NCI-H2227 treated with DMSO at 0.1 percent for 48 hours (cell line): Measurements from ENCODE around the gene AIFM2.
"Not testable (repeated sequence)": the region's sequence is repeated elsewhere in the genome, so short reads cannot be mapped to it uniquely, and the experiment has no call there.

ENCODE experiments used
- DNase-seq: peaks from one replicate; lab custom pipeline; 2025; lab: John Stamatoyannopoulos, UW

AIFM2 gene

DNA sequence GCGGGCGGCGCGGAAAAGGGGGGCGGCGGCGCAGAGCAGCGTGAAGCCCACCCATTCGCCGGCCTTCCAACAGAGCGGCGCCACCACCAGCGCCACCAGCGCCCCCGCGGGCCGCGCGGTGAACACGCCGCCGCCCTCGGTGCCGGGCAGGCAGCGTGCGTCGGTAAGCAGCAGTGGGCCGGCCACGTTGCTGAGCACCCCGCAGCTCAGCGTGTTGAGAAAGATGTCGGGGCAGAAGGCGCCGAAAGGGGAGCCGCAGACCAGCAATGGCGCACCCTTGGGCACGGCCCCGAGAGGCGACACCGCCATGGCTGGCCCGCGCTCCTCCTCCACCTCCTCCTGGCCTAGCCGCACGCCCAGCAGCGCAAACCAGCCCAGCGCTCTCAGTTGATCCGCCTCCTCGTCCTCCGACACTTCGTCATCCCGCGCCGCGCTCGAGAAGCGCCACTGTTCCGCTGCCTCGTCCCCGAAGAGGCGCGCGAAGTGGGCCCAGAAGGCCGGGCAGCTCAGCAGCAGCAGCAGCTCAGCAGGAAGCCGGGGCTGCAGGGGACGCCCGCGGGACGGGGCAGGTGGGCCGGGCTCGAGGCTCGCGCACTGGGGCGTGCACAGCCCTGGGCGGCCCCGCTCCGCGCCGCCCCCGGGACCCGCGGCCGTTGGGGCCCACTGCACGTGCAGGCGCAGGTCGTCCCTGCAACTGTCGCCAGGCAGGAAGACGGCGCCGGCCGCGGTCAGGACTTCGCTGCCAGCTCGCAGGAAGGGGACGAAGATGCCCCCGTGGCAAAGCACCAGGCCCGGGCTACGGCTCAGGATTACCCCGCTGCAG is 13.3 kb upstream of the AIFM2 start:
- DNase-seq = peak; percentile 46

DNA sequence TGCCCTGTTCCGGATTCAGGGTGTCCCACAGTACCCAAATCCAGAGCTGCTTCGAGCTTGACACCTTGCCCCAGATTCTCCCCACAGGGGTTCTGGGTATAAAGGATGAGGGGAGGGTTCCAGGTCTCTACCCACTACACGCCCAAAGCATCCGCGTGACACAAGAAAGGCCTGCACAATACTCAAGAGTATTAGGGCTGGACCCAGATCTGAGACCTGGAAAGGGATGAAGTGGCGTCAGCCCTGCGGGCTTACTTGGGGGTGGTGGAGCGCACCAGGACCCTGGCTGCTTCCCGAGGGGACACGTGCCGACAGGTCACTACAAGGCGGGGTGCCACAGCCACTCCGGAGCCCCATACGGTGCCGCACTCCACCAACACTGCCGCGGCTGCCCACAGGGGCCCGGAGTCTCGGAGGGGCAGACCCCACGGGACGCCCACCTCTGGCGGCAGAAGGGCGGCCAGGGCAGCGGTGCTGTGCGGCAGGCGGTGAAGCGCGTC is 12.6 kb upstream of the AIFM2 start:
- DNase-seq = no peak

DNA sequence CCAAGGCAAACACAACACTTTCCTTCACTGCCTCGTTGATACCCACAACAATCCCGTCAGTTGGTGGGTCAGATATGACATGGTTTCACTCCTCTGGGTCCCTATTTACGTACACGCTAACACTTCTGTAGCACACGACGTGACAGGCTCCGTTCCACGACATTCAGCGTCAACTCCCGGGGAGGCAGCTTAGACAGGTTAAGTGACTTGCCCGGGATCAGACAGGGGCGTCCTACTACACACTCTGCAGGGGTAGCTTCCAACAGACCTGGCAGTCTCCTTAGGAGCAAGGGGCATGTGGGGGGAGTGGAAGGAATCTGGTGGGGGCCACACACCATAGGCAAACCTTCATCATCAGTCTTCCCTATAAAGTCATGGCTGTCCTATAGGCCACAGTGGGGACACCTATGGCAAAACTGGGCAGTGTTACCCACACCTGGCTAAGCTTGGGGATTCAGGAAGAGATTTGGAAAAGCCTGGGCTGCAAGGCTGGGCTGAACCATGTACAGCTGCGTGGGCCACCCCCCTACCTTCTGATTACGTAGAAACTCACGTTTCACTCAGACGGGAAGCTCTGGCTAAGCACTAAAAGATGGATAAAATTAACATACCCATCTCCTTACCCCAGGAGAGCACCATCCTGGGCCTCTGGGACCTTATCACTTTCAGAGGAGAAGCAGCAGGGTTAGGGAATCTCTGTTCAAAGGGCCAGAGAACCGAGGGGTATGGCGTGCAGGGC is 11.9 kb upstream of the AIFM2 start:
- DNase-seq = no peak

DNA sequence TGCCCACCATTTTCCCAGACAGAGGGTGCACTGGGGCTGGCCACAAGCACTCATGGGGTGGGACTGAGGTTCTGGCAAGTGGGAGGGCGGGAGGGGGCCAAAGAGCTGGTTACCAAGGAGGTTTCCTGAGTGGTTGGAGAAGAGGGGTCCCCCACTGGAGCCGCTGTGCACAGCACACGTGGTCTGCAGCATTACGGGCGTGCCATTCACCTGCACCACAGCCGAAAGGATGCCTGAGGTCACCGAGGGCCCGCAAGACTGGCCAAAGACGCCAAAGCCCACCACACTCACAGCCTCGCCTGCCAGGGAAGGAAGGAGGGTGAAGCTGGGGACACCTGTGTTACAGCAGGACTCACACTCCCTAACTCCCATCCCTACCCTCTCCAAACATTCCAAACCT is 9.9 kb upstream of the AIFM2 start:
- no peak for DNase-seq

DNA sequence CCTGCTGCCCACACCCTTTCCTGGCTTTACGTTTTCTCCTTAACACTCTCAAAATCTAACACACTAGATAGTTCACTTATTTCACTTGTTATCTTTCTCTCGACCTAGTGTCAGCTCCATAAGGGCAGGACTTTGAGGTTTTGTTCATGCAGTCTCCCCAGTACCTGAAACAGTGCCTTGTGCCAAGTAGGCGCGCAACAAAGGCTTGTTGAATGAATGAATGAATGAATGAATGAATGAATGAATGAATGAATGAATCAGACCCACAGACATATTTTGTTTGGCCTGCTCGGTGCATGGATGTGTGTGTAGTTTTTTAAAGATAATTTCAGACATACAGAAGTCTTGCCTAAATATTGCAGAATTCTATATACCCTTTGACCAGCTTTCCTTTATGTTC is 7.7 kb upstream of the AIFM2 start:
- DNase-seq = no peak

DNA sequence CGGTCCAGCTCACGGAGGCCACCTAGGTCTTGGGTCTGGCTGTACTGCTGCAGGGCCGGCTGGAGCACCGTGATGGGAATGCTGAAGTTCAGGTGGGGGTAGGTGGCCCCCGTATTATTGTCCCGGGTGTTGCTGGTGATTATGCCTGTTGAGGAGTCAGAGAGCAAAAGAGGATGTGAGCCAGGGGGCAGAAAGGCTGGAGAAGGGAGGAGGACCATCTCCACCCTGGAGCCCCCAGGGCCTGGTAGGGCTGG is 7.3 kb upstream of the AIFM2 start:
- no peak for DNase-seq

DNA sequence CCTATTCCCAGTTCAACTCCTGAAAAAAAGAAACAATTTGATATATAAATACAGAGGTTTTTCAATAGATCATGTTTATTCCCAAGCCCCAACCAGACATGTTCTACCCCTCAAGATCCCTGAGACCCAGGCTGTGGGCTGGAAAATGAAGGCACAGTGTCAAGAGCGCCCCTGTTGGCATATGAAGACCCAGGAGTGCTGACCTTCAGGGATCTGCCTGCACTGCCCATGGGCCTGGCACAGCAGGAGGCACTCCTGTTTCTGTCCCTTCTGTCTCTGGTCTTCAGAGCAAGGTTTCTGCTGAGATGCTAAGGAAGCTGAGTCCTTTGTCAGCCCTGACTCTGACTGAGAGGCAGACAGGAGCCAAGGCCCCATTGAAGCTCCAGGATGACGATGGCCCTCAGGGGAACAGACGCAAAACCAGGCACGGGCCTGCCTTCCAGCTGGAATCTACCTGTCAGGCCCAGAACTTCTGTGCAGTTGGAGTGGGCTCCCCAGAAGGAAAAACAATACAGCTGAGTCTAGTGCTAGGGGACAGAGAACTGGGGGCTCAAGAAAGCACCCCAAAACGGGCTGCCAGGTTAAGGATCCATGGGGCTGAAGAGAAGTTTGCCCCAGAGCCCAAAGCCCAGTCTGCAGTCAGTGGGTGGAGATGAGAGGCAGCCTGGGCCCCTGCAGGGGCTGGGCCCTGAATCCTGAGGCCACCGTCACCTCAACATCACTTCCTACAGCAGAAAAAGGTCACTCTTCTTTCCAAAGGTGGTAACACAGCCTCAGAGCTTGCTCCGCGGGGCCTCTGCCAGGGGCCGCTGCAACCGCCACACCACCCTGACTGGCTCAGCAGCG is 6.7 kb upstream of the AIFM2 start:
- no peak for DNase-seq

DNA sequence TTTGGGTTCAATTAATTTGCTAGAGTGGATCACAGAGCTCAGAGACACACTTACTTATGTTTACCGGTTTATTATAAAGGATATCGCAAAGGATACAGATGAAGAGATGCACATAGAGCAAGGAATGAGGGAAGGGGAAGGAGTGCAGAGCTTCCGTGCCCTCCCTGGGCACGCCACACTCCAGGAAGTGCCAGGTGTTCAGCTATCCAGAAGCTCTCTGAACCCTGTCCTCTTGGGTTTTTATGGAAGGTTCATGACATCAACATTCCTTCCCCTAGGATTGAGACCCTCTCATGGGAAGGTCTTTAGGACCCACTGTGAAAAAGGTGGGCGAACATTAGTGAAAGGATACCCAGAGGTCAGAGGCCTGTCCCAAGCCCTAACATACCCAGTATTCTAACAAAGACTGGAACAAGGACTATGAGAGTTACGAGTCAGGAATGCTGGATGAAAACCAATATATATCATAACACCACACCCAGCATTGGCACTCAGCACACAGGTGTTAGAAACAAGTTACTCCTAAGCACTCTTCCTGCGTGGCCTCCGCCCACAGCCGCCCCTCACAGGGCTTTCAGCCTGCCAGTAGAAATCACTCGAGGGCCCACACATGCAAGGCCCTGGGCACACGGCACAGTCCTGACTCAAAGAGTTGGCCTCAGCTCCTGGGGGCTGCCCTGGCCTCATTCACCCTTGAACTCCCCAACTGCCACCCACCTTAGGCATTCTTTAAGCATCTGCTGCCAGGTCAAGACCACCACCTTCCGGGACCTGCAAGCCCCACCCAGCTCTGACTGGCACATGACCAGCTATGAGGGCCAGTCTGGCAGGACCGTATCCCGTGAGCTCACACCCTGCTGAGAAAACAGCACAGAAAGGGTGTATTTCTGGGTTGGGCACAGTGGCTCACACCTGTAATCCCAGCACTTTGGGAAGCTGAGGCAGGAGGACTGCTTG is 5.6 kb upstream of the AIFM2 start:
- no peak for DNase-seq

DNA sequence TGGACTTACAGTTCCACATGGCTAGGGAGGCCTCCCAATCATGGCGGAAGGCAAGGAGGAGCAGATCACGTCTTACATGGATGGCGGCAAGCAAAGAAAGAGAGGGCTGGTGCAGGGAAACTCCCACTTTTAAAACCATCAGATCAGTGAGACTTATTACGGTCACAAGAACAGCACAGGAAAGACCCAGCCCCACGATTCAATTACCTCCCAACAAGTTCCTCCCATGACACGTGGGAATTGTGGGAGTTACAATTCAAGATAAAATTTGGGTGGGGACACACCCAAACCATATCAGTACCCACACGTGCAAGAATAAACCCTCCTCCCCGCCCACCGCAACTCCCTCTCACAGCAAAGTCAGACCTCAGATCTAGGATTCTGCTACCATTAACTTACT is 4.5 kb upstream of the AIFM2 start:
- no peak for DNase-seq

DNA sequence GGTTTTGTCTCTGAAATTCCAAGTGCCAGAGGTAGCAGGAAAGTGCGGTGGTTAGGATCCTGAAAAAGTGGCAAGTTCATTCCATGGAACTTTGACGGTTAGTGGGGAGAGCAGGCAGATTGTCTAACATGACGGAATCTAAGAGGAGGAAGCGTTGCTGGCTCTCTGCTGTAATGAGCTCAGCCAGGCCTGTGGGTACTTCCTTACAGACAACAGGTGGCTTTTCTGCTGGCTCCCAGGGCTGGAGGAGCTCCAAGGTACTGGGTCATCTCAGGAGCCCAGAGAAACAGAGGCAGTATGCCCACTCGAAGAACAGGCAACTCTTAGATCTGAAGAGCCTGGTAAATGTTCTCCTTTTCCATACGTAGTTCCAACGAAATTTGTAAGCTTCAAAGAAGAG is 3.1 kb upstream of the AIFM2 start:
- no peak for DNase-seq

DNA sequence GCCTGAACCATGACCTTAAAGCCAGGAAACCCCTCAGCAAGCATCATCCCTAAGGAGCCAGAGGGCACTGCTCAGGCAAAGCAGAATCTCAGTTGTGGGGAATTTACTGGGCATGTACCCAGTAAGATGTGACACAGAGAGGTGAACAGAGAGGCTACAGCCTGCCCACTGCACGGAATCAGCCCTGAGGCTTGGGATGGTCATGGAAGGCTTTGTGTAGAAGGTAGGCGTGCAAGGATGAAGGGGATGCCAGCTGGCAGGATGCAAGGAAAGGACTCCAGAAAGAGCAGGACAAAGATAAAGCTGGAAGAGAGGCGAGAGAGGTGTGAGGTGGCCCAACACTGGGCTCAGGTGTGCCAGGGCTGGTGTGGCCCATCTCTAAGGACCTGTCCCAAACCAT is 2.4 kb upstream of the AIFM2 start:
- DNase-seq = no peak

DNA sequence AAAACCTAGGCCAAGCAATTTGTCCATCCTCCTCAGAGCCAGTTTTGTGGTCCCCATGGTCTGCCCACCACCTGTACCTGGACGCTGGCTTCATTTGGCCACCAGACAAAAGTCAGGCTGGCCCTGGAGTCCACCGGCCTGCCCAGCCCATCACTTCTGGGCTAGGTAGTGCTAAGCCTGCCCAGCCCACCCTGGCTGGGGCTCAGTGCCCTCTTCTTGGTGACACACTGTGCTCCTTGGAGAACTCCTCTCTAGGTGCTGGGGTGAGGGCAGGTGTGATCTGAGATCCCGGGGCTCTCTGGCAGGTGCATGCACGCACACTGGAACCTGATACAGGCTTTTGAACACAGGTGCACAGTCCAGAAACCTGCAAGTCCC is 1.1 kb downstream of the AIFM2 start:
- DNase-seq = no peak

DNA sequence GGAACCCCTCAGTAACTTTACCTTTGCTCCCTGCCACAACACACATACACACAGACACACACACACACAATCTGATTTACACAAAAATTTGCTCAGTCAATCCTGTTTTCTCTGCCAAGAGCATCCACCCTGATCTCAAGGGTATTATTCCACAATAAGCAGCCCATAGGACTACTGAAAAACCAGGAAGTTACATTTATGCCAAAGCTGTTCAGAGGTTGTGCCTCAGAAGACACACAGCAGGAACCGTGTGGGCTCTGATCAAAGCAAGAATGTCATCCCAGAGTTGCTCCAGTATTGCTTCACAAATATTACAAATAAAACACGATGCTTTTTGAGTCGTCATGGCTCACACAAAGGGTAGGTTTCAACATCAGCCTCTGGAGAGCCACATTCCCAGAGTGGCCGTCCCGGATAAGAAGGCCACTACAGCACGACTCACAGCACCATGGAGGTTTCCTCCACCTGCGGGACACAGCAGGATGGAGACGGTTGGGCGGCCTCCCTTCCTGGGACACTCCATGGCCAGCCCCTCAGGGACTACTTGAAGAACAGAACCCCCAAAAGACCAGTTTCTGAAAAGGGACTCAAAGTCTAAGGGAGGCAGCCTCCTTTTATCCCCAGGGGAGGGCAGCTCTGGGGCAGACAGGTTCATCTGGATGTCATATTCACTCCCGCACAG is 1.6 kb downstream of the AIFM2 start:
- no peak for DNase-seq

DNA sequence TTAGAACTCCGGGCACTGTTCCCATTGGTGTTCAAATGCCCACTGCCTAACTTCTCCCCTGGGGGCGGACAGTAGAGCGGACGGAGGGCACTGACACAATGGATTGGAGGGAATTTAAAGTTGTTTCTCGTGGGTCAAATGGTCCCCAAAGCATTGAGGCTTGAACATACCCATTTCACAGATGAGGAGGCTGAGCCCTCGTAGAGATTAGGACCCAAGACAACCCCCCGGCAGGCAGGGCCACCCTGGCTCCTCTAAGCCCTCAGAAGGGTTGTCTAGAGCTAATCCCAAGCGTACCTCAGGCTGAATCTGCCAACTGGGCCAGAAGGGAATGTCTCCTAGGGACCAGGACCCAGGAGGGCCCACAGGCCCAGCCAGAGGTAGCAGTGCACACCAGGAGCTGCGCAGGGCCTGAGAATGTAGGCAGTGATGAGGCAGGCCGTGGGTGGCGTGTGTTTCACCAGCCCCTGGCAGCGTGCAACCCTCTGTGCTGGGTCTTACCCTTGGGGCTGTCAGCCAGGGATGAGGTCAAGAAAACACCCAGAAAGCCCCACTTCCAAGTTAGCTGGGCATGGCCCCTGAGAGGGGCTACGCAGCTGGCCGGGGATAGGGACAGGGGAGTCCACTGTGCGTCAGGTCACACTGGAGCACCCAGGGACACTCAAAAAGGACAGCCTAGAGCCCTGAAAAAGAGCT is 5.8 kb downstream of the AIFM2 start:
- DNase-seq = no peak

DNA sequence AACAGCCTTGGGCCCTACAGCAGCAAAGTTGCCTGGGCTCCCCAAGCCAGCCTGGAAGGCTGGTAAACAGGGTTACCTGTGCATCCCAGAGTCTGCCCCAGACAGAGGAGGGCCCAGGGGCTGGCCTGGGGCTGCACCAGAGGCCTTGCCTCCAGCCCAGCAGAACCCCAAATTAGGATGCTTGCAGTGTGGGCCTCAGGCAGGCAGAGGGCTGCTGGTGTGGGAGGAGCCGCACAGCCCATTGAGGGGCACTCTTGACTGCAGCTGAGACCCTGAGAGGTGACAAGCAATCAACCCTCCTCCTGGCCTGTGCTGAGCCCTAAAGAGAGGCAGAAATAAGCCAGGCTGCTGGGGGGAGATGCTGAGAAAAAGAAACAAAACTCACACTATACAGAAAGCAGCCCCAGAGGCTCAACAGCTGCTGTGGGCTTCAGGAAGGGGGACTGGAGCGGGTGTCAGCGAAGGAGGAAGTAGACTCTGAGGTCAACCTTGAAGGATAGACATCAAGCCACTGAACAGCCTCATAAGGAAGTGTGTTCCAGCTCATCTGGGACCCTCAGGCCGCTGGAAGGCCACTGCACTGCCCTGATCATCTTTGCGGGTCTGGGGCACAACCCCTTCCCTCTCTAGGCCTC is 6.6 kb downstream of the AIFM2 start:
- no peak for DNase-seq

DNA sequence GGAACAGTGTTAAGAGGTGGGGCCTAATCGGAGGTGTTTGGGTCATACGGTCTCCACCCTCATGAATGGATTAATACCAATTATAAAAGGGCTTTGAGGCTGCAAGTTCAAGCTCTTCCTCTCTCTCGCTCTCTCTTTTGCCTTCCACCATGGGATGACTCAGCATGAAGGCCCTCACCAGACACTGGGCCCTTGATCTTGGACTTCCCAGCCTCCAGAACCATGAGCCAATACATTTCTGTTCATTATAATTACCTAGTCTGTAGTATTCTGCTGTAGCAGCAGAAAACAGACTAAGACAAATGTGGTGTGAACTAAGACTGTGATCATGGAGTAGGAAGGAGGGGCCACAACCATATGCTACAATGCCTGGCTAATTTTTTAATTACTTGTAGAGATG is 7.7 kb downstream of the AIFM2 start:
- DNase-seq = no peak

DNA sequence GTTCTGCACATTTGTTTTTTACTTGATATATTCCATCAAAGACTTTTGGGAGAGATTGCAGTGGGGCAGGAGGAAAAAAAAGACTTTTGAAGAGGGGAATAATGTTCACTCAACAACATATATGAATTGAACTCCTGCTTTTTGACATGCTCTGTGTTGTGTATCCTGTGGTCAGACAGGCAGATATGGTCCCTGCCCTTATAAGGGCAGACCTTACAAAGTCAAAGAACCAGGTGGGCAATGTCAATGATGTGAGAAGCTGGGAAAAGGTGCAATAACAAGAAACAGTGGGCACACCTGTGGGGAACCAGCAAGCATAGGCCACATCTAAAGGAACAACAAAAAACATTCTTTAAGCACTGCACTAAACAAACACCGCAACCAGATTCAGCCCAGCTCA is 8.2 kb downstream of the AIFM2 start:
- DNase-seq = no peak

DNA sequence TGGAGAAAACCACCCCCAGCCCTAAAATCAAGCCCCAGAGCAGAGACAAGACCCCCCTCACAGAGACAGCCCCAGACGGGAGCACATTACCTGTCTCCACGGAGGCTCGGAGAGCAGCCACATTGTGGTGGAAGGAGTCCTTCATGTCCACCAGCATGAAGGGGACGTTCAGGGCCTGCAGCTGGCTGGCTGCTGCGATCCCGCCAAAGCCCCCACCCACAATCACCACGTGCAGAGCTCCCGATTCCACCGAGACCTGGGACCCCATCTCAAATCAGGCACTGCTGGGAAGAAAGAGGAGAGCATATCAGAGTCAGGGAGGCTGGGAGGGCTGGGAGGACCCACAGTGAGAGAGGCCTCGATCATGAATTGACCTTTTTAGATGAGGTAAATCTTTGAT is 8.8 kb downstream of the AIFM2 start:
- DNase-seq = no peak

DNA sequence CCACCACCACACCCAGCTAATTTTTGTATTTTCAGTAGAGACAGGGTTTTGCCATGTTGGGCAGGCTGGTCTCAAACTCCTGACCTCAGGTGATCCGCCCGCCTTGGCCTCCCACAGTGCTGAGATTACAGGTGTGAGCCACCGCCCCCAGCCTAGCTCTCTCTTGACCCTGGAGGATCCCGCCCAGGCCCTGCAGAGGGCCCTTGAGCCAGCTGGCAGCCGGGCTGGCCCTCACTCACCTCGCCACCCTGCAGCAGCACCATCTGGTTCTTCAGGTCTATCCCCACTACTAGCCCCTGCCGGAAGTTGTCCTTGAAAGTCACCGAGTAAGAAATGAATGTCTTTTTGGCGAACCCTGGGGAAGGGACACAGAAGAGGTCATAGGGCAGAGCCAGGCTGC is 9.5 kb downstream of the AIFM2 start:
- not testable (repeated sequence) for DNase-seq

DNA sequence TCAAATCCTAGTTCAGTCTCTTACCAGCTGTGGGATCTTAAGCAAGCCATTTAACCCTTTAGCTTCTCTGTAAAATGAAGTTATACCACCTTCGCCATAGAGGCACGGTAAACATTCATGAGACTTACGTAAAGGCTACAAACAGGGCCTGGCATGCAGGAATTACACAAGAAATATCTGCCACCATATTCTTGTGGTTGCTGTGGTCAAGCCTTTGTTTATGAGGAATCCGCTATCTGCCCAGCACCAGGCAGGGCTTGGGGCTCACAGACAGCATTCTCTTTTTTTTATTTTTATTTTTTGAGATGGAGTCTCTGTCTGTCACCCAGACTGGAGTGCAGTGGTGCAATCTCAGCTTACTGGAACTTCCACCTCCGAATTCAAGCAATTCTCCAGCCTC is 9.9 kb downstream of the AIFM2 start:
- DNase-seq = no peak
